ENCODE data around the gene PDGFD.

The PDGFD gene

DNA sequence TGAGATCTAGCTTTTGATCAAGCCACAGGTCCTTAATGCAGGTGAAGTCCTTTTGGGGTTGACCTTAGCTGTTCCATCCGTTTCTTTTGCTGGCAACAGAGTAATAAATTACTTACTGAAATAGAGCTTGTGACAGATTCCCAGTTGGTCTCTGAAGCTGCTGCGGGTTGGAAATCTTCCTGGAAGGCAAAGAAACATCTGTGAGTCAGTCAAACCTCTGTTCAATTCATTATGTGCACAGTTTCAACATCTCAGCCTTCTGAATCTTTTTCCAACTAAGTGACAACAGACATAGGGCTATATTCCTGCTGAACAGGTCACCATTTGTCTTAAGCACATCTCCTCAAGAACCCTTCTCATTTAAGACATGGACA, 216.4 kb downstream of the PDGFD start:
- DNase-seq: peak; percentile 88

DNA sequence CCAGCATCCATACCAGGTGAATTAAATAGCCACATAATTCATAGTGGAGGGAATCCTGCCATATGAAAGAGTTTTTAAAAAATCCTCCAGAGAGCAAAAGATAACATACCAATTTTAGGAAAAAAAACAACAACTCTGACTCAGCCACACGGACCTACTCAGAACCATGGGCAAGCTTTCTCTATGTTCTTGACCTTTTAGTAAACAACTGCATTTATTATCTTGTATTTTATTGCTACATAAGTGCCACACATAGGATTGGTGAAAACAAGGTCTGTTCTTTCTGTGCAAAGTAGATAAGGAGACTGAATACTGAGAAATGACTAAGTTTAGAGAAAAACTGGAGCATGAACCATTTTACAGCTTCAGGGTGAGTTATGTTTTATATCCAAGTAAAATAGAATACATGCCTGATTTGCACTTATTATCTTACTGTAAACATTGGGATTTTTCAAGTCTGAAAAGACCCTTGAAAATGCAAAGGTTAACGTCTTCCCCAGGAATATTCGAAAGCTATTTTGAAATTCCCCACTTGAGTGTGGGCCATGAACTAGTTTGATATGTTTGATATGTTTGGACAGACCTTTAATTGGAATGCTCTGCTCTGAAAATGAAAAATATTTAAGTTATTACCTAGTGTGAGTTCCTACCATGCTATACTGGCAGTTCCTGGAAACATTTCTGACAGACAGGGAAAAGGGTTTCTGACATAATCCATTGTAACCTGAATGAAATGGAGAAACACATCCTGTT, 217.0 kb downstream of the PDGFD start:
- peak; percentile 58 for DNase-seq

DNA sequence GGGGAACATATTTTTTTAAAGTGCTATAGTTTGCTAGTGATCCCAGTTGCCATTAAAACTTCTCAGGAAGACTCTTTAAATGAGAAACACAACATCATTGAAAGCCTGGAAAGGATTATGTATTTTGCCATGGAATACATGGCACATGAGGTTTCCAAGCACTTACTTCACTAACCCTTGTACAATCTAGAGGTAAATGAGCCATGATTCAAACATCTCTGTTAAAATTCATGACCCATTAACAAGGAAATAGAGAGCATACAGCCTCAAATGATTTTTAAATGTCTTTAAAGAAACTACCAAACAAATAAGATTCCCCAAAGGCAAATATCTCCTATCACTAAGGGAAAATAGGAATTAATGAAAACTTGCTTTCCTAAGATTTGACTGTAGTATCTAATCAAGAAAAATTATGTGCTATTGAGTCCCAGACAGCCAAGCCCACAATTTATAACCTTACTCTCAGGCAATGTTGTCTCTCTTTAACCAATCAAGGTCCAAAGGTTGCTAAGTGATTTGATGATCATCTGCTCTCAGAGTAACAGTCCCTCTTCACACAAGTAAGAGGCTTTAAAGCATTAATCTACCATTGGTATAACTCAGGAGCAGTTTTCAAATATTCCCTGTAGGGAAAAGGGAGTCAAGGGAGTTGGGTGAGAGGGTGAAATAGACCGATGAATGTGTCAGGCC, 219.6 kb downstream of the PDGFD start:
- DNase-seq: no peak

DNA sequence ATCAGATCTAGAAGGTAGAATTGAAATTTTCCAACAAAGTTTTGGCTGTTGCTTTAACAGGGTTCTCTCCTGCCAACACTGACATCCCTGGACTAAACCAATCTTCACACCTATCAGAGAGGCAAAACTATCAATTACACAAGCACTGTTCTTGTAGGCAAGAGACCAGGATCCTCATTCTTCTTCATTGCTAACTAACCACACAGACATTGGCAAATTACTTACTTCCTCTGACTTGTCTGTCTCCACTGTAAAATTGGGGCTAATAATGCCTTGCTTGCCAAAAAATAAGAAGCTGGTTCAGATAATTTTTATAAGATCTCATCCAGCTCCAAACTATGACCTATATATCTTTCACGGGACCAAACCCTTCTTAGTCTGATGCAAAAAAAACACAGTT, 221.3 kb downstream of the PDGFD start:
- DNase-seq: no peak

DNA sequence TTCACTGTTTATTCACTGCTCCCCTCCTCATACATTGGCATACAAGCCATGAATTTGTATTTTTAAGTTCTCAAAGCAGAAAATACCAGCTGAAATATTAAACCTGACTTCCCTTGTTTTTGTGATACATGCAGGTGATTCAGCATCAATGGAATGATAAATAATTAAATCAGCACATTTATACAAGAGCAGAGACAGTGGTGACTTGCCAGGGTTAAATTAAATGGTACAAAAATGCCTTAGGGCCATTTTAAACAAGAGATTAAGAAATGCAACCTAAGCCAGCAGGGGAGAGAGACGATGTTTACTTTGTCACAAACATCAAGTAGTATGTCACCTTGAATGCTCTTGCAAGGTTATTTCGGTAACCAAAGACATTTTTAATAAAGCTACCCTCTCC, 223.4 kb downstream of the PDGFD start:
- DNase-seq: peak; percentile 56

DNA sequence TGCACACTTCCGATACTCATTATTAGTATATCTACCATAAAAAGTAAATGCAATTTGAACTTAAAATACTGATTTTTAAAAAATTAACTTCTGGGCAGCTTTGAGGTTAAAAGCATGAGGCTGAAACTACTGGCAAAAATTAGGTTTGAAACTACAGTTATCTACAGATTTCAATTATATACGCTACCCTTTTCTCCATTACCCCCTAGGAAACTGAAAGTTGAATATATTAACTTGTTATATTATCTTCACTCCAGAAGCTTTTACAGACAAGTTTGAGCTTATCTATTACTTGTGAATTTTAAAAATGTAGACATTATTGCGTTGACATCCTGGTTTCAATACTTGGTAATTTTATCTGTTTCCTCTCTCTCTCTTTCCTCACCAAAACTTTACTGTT, 224.3 kb downstream of the PDGFD start:
- DNase-seq: no peak

DNA sequence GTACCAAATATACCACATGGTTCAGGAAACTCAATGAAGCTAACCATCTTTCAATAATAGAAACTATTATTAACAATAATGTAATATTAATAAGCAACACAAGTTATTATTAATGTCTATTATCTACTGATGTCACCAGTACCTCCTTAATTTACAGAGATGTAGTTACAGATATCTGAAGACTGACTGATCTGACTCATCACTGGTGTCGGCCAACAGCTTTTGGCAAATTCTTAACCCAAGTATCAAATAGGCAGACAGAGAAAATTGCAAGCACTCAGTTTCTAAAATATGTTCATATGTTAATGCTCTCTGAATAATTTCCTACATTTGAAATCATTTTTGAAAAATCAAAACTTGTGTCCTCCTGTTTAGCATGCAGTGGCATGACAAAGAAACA, 227.9 kb downstream of the PDGFD start:
- DNase-seq: peak; percentile 59

DNA sequence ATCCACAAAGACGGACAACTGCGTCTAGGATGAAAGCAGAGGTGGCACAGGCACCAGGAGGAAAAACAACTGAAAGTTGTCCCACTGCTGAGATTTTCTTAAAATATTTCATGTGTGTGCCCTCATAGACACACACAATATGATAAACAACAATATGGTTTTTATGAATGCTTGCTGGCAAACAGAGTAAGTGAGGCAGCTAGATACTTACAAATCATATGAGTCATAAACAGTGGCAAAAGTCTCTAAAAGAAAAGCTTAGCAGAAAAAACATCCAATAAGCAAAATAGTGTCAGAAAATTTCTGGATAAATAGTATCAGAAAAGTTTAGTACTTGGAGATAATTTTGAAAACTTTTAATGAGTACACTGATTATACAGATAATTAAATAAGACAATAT, 228.7 kb downstream of the PDGFD start:
- no peak for DNase-seq

DNA sequence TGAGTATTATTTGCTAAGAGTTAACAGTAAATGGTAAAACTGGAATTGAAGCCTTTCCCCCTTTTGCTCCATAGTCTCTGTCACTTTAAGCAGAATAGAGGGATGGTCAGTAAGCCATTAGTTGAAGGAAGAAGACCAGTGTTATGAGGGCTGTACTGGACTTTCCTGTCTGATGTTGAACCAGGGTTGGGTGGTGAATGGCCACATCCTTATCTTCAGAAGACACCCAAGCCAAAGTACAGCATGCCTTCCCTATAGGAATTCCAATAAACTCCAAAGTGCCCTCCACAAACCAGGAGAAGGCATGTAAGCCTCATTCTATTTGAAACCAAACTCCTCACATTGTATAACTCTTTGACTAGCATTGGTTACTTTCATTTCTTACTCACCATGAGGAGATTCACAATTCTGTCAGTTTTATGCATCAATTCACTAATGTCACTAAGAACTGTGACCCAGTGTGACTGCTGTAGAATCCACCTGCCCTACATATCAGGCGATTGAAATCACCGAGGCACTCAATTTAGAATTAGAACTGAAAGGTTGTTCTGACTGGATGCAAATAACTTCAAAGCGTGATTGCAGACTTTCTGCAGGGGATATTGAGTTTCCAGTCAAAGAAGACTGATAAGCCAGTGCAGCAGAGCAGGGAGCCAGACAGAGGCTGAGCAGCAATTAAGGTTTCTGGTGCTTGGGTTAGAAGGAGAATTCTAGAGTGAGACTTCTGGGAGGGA, 234.6 kb downstream of the PDGFD start:
- DNase-seq: no peak

DNA sequence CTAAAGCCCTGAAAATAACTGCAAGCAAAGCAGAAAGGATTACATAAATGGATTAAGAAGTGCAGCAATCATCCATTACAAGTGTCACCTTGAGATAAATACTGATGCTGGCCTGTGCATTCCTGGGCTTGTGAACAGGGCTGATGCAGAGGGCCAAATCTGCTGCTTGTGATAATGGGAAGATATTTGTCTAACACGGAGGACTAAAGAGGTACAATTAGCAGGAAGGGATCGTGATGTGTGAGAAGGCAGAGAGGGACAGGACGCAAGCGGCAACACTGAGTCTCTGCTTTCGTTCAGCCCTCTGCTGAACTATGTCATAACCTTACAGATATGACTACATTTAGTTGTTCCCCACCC, 235.2 kb downstream of the PDGFD start:
- DNase-seq: no peak

DNA sequence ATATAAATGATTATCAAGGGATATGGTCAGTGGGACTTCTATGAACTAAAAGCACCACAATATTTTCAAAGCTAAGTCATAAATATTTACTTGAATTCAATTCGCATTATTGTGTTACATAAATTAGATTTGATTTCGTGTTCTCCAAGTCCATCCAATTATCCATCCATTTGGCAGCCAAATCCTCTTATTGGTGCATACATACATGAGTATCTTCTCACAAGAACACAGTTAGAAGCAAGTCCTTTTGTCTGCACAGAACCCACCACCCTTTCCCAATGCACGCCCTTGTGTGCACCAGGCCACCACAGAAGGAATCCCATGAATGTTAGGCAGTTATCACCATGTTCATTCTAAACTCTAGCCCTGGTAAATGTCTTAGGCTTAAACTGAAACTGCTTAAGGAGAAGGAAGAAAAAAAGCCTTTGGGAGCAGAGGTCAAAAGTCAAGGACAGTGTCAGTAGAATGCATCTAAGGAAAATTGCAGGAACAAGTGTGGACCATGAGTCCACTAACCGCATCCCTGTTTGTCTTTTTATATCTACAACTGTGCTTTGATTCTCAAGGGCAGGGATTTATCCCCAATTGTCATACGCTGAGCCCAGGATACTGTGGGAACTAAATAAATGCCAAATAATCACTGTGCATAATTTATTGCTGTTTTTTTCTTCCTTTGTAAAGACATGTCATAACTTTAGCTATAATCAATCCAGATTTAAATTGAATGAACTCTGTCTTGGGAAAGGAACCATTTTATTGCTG, 235.7 kb downstream of the PDGFD start:
- DNase-seq: no peak

DNA sequence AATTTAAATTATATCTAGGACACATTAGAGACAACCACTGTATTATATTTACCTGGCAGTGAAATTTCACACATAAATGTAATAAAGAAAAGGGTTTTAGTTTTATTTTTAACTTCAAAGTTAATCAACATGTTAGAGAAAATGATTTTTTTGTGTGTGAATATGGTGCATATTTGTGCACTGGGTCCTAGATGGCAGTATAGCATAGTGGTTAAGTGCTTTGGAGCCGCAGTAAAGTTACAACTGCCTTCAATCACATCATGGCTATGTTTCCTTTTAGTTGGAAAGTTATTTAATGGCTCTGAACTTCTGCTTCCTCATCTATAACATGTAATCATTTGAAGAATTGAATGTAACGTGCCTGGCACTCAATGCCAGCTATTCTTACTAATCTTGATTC, 236.4 kb downstream of the PDGFD start:
- peak; percentile 60 for DNase-seq

DNA sequence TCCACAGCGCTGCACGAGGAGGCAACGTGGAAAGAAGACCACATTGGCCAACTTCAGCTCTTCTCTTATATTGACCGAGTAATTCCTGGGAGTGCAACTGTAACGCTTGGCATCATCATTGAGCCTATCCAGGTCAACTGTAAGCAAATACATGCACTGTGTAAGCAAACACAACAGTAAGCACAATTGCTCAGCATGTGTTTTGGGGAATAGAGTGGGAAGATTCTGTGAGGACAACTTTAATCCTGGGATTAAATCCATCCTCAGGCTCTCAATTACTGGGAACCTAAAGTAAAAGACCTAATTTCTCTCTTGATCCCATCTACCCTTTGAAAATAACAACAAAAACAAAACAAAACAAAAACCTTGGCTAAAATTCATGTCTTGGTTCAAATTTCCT, 237.0 kb downstream of the PDGFD start:
- no peak for DNase-seq

DNA sequence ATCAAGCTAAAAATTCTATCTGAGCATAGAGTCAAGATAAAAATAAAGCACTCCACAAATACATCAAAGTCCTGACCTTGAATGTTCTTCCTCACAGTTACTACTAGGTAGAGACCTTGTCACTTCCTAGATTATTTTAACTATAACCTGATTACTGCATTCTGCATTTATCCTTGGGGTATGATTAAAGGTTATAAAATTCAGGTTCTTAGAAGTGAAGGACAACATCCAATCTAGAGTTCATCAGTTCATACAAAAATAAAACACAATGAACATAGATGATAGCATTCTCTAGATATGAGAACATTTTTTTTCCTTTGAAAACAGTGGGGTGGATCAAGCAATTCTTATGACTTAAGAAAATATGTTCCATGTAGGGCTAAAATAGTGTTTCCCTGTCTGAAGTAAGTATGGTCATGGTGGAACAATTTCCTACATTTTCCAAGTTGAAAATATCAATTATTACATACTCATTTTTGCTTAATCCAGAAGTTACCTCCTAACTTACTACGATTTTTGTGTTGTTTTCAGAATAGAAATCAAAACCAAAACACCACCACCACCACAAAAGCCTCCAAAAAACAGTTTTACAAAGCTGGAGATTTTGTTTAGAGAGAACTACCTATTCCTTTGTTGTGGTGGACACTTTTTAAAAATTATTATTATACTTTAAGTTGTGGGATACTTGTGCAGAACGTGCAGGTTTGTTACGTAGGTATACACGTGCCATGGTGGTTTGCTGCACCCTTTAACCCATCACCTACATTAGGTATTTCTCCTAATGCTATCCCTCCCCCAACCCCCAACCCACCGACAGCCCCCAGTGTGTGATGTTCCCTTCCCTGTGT, 239.6 kb downstream of the PDGFD start:
- DNase-seq: peak; percentile 66

DNA sequence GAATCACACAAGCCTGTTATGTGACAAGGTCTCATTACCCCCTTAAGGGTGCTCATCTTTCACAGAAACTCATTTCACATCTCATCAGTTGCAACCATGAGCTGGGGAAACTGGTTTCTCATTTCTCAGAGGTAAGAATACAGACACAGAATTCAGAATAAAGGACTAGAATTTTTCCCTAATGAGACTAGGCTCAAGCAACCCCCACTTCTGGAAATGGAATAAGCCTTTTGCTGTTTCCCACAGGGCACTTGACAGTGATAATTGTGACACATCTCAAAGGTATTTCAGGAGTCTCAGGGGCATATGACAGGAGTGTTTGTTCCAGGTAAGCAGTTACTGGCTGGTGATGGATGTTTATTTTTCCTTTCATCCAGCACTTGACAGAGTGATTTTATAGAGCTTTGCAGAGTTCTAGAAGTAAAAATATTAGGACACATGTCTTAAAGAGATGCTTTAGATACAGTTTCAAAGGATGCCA, 240.5 kb downstream of the PDGFD start:
- peak; percentile 88 for DNase-seq

DNA sequence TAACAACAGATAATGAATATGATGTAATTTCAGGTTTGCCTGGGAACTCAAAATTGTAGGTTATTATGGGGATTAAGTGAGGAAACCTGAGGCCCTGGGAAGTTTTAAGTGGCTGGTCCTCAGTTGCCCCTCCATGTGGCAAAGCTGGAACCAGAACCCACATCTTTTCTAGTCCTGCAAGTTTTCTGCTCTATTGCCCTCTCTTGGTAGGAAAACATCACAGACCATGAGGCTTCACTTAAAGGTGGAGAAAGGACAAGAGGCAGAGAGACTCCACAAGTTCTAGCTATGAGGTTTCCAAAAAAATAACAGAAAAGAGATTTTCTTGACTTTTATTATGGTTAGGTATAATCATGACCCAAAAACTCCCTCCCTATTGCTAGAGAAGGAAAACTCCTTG, 243.0 kb downstream of the PDGFD start:
- no peak for DNase-seq

DNA sequence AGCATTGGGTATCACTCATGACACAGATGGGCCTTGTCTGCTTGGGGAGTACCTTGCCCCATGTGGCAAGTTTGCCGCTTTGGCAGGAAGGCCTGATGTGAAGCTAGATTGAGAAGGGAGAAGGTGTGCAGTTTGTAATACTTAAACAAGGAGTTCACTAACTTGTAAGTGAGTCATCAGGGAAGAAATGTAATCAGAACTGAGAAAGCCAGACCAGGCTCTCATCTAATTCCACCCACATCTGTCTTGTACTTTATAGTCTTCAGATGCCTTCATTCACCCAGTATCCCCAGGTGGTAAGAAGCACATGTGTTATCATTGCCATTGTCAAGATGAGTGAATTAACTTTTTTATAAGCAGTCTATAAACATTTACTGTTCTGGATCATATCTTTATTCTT, 243.5 kb downstream of the PDGFD start:
- peak; percentile 47 for DNase-seq

DNA sequence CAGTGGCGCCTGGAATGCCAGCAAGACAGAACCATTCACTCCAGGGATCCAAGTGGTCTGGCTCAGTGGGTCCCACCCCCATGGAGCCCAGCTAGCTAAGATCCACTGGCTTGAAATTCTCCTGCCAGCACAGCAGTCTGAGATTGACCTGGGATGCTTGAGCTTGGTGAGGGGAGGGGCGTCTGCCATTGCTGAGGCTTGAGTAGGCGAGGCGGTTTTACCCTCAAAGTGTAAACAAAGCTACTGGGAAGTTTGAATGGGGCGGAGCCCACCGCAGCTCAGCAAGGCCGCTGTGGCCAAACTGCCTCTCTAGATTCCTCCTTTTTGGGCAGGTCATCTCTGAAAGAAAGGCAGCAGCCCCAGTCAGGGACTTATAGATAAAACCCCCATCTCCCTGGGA, 253.2 kb downstream of the PDGFD start:
- no peak for DNase-seq

DNA sequence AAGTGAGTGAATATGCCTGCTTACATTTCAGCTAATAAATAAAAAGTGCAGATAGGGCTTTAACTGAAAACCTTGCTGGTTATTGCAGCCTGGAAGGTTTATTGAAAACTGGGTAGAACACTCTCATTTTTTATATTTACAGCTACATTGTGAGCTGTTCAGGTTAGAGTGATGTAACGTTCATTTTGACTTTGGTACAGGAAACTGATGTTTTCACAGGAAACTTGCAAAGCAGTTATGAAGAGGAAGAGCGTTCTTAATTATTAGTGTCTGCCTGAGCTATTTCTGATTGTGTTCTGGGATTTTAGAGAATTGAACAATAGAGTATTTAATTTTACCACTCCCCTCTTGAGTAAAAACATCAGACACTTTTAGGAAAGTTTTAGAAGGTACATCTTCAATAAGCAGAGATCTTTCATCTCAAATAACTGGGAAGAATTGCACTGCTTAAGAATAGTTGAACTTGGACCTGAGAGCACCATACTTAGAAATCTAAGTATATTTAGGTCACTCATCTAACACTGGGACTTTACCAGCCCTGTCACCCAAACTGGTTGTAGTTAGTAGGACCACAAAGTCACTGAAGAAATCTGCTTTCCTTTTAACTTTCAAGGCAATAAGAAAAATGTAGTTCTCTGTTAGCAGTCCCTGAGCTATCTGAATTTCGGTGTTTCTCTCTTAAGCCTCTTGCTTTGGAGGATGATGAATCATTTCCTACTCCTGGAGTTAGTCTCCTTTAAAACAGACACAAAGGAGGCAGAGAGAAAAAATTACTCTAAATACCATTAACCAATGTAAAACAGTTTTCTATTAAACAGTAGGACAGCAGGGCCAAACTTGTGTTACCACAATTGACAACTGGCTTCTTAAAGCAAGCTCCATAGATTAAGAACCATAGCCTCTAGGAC, 256.1 kb downstream of the PDGFD start:
- peak; percentile 71 for DNase-seq

DNA sequence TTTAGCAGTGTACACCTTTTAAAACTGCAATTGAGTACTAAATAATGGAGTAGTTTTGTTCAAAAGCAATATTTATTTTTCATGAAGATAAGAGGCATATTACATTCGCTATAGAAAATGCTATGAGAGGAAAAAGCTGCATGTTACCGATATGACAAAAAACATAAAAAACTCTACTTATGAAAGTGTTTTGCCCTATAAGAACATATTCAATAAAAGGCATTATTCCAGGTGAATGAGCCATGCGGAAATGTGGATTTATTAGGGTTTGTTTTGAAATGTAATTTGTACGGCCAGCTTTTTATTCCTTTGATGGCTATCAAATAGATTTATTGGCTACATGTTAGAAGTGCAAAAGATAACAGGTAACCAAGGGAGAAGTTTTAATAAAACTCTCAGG, 256.8 kb downstream of the PDGFD start:
- DNase-seq: no peak

DNA sequence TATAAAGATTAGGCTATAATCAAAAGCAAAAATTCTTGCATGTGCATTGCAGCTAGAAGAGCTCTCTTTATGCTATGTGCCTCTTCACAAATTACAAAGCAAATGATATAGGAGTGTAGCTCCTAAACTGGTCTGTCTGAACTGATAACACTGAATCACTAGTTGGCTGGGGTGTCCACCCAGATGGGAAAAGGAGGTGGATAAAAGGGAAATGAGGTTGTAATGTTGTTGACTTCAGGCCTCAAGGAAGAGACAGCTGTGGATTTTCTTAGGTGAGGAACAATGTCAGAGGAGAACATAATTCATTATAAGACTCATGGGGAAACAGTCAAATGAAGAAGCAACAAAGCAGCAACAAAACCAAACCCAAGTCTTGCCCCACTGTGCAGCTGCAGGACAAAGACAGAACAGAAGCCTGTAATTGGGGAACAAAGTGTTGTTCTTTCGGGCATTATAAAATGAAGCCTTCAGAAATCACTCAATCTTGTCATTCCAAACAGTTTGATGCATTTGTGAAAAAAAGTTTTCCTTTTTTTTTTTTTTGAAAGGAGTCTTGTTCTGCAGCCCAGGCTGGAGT, 257.6 kb downstream of the PDGFD start:
- DNase-seq: no peak
